SW480 (cell line): ENCODE data around the gene VSX1.

Source experiments
- DNase-seq: peaks from one replicate; pipeline ENCODE4 v3.0.0-alpha.2; 2016; ENCODE audit warnings: low spot score

The VSX1 gene

DNA sequence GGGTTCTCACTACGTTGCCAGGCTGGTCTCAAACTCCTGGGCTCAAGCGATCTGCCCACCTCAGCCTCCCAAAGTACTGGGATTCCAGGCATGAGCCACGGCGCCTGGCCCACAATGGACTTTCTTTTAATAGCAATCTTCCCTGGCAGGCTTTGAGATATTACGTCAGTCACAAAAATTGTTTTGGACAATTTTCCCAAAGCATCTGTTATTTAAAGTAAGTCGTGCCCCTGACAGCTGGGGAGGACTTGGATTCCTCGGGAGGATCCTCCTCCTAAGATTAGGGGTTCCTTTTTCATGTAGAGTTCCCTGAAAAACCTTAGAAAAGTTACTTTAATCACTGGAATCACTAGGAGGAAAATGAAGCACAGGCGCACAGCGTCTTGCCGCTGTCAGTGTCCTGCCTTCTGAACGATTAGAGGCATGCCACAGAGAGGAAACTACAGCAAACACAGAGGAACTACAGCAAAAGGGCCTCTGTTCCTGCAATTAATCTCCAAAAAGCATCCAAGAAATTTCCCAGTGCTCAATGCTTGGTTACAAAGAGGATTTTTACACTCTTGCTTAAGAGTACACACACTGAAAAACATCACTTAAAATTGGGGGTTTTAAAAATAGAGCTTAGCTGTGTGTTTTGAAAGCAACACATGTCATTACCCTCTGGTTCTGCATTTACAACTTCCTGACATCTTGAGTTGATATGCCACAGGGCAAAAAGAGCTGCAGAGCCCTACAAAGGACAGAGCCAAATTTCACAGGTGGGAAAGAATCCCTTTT is 28.5 kb downstream of the VSX1 start:
- DNase-seq = no peak

DNA sequence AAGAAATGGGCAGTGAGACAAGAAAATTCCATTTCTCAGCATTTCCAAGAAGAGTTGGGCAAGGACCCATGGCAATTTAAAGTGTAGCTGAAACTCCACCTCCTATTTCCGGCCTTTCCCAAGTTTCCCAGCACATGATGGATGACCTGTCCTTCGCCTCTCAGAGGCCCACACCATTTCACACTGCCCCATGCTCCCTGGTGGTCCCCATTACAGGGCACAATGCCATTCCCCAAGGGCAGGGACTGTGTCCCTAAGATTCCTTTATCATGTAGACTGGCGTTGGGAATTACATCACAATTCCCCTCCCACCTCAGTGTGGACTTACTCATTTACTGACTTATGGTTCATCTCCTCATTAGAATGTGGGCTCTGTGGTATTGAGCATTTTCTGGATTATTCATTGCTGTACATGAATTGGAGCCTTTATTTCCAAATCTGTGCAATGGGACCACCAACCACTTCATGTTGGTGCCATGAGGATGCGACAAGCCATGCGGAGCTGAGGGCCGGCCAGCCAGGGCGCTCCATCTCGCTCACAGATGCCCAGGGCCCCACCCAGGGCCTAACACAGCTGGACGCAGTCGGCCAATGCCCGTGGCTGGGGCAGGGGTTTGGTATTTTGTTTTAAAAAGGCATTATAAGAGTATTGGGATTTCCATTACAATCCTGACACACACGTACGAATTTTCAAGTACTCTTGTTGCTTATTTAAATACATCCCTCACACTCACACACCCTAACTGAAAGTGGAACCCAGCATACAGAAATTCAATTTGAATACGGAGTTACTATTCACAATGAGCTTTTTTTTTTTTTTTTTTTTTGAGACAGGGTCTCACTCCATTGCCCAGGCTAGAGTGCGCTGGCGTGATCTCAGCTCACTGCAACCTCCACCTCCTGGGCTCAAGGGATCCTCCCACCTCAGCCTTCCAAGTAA is 29.4 kb downstream of the VSX1 start:
- DNase-seq = no peak

DNA sequence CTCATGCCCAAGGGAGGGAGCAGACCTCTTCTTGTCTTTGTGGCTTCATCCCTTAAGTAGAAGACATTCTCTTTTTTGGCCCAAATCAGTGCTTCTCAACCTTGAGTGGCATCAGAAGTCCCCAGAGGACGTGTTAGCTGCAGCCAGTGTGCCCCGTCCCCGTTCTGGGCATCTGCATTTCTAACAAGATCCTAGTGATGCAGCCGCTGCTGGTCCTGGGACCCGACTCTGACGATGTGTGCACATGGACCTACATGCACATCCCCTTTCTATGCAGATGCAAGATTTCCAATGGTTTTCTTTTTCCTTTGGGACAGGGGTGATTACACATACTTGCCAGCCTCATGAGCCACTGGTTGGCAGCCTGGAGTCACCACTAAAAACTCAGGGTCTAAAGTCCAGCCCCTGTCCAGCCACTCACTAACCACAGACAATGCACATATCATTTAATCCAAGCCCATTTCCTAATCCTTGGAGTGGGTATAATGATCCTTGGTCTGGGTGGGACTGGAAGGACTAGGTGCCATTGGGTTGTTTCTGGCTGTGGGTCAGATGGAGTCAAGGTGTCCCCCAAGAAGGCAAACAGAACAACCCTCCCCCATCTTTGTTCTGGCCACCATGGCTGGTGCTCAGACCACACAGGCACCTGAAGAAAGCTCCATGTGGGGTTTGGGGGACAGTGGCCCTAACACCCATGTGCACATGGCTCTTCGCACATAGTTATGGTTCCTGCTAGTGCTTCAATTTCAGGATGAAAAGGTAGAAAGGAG is 30.4 kb downstream of the VSX1 start:
- DNase-seq = no peak

DNA sequence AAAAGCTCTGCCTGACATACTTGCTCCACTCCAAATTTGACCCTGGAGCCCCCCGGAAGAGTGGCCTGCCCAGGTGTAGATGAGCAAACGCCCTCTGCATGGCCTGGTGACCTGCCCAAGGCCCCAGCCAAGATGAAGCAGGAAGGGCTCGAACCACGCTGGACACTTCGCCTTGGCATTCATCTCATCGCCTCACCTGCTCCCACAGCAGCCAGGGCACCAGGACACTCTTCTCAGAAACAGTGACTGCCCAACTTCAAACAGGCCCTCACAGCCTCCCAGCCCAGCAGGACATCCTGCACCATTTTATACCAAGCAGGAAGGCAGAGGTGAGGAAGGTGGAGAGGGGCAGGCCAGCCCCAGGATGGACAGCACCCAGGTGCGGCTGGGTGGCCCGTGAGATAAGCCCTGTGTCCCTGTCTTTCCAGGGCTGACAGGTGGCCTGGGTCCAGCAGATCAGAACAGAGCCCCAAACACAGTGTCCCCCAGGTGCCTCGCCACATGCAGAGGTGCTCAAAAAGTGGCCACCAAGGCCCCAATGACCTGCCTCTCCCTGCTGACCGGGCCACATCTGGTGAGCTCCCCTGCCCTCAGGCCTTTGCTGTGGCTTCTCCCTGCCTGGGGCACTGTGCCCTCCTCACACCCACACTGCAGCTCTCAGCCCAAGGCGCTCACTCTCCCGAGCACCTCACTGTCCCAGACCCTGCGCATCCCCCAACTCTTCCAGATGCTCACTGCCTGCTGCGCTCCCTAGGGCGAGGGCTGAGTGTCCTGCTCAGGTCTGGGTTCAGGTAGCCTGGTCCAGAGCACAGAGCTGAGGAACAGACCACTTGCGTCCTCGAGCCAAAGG is 31.2 kb downstream of the VSX1 start:
- no peak for DNase-seq

DNA sequence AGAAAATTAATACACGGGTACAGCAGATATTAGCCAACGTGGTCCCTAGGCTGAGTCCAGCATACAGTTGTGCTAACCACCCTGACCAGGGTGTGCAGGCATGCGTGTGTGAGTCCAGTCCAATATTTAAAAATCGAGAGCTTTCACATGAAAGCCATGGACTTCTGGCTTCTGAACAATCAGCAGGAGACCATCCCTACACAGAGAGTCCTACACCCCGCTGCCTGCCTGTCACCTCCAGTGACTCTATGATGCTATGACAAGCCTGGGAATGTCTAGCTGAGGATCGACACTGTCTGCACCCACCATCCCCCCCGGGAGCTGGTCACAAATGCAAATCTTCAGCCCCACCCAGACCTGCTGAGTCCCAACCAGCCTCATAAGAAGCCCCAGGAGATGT is 31.9 kb downstream of the VSX1 start:
- DNase-seq = no peak

DNA sequence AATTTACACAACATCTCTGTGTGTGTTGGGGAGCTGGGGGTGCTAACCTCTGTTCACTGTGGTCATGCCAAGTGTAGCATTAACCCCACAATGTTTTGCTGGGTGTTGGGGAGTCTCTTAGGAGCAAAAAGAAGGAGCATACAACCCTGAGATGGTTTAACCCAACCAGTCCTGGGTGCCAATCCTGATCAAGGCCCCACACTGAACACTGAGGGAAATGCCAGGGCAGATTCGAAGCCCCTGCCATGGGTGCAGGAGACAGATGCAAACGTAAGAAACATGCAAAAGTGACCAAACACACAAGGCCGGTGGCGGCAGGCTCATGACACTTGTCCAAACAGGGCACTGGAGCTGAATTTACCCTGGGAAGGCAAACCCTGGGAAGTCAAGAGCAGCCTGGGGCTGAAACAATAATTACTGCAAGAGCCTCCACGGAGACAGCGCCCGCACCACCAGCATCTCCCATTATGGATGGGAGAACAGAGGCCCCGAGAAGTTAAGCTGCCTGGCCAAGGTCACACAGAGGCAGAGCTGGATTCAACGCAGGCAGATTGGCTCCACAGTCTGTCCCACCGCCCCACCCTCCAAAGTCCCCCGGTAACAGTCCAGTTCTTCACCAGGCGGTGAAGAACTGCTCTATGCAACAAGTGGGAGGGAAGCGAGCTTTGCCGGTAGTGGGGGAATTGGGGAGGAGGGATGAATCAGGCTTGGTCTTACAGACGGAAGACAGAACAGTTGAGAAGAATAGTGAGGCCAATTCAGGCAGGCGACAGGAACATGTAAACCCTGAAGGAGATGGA is 32.5 kb downstream of the VSX1 start:
- DNase-seq = no peak

DNA sequence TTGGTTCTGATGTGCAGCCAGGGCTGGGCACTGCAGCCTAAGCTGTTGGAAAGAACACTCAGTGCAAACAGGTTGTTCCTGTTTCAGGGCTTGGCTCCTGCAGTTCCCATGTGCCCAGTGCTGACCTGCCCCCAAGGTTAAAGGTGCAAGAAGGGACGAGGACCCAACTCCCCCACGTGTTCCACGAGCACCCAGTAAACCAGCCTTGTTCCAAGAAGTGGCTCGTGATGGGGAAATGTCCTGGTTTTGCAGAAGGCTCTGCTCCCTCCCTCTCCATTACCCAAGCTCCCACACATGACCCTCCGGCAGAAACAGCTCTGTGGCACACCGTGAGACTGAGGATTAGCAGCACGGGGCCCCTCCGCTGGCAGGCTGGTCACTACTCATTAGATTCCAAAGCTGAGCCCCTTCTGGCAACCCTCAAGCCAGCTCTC is 33.4 kb downstream of the VSX1 start:
- no peak for DNase-seq

DNA sequence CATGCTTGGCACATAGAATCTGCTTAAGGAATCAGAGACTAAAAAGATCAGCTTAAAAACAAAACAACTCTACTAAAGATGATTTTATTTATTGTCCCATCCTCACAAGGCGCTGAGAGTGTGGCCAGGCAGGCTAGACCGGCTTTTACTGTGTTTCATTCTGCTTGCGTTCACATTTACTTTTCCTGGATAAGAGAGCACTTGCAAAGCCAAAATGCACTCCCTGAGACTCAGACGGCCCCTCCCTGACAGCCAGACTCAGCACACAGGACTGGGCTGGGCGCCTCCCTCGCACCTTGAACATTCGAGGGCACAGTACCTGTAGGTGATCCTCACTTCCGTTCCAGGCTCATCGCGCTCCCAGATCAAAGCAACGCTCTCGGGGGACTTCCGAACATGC is 34.2 kb downstream of the VSX1 start:
- DNase-seq = no peak

DNA sequence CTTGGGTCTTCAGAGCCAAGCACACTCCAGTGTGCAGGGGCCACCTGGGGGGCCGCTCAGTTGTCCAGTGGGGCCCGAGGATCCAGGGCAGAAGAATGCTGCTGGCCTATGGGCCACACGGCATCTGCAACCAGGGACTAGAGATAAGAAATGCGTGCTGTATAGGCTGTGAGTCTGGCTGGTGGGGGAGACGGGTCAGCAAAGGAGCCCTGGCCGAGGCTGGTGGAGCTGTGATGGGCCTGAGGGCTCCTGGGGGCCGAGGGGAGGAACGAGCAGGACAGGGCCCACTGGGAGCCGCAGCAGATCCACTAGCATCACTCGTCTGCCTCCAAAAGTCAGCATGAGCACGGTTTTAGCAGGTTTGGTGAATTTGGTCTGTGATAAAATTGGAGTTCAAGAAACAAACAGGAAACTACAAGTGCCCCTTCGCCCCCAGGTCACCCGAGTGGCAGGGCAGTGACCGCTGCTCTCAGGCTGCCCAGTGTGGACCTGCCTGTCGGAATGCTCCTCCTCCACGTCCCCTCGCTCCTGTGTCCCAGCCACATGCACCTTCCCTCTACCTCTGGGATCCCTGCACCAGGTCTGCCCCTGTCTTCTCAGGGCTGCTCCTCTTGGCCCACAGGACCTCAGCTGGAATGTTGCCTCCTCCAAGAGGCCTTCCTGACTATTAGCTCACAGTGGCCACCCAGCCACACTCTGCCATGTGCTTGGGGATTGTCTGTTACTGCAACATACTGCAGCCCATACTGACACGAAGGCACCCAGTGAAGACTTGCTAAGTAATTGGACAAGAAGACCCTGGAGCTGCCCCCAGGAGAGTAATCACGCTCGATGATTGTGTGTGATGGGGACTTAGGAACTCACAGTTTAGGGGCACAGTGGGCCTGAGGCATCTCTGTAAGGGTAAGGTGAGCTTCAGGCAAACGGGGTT is 34.9 kb downstream of the VSX1 start:
- DNase-seq = no peak

DNA sequence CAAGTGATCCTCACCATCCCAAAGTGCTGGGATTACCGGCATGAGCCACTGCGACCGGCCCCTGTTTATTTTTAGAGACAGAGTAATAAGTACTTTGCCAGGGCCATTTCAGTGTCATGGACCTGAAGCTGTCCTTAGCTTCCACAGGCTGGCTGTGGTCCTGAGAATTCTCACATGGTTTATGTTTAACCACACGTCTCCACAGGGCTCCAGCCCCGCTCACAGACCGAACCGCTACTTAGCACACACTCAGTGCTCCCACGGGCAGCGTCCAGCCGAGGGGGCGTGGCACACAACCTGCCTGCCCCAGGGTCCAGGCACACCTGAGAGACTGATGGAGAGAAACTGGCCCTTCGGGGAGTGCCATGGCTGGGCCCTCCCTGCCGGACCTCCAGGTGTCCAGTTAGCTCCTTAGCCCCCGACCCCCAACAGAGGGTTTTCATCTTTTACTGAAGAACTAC is 35.7 kb downstream of the VSX1 start:
- DNase-seq = no peak

DNA sequence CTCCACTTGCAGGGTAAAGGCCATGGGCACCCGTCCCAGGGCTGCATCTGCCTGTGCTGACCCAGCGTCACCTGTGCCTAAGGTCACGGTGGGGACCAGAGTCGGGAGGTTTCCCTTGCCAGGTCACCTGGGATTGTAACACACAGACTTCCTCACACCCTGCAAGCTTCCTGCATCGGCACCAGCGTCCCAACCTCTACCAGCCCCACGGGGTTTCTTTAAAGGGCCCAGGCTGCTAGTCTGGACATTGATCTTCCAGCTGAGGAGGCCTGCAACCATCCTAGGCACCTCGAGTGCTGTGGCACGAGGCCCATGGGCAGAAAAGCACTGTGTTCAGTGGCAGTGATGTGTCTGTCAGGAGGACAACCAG is 36.6 kb downstream of the VSX1 start:
- no peak for DNase-seq

DNA sequence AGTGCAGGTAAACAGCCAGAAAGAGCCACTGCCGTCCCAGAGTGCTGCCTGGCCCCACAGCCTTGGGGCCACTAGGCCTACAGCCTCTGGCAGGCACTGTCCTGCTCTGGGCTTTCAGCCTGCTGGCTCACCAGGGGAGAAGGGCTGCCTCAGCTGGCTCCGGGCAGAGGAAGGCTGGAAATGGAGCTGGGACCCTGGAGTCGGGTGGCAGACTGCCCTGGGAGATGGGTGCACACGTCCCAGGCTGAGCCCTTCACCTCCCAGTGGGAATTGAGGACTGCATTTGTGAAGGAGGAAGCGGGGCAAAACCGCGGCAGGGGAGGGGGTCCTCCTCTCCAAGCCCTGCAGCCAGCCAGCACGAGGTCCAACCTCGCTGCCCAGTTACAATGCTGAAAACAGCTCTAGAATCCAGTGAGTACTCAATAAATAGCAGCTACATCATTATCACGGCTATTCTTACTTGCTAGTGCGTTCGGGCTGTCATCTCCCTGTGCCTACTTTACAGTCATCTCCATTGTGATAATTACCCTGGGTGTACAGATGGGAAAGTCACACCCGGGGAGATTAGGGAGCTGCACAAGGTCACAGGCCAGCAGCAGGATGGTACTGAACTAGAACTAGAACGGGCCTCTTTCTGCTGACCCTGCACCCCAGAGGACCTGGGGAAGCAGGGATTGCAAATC is 37.1 kb downstream of the VSX1 start:
- no peak for DNase-seq

DNA sequence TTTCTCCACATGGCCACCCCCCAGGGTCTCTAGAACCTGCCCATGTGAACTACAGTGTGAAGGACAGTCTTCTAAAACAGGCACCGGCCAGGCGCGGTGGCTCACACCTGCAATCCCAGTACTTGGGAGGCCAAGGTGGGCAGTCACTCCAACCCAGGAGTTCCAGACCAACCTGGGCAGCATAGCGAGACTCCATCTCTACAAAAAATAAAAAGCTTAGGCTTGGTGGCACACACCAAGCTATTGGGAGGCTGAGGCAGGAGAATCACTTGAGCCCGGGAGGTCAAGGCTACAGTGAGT is 37.7 kb downstream of the VSX1 start:
- DNase-seq = no peak

DNA sequence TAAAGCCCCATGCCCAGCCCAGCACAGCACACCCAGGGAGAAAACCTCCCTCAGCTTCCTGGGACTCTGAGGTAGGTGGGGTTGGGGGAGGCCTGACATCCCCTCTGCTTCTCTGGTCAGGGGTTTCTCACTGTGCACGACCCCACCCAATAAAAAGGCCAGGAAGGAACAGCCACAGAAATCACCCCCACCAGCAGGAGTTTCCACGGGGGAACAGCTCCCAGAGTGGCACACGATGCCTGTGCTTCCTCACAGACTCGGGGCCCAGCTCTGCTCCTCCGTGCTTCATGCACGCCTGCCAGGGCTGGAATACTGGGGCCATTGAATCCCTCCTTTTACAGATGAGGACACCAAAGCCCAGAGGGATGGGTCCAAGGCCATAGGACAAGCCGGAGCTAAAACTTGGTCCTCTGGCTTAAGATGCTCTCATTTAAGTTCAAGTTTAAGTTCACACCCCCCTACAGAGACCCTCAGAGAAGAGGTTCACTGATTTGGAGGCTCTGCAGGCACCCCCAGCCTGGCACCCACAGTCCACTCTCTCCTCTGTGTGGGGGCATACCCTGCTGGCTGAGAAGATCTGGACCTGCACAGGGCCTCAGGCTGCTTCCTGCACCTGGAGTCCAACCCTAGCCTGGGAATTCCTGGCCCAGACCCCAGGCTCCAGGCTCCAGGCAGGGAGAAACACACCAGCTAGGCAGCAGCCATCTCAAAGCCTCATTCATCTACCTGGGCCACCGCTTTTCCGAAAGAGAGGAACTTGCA is 38.3 kb downstream of the VSX1 start:
- no peak for DNase-seq

DNA sequence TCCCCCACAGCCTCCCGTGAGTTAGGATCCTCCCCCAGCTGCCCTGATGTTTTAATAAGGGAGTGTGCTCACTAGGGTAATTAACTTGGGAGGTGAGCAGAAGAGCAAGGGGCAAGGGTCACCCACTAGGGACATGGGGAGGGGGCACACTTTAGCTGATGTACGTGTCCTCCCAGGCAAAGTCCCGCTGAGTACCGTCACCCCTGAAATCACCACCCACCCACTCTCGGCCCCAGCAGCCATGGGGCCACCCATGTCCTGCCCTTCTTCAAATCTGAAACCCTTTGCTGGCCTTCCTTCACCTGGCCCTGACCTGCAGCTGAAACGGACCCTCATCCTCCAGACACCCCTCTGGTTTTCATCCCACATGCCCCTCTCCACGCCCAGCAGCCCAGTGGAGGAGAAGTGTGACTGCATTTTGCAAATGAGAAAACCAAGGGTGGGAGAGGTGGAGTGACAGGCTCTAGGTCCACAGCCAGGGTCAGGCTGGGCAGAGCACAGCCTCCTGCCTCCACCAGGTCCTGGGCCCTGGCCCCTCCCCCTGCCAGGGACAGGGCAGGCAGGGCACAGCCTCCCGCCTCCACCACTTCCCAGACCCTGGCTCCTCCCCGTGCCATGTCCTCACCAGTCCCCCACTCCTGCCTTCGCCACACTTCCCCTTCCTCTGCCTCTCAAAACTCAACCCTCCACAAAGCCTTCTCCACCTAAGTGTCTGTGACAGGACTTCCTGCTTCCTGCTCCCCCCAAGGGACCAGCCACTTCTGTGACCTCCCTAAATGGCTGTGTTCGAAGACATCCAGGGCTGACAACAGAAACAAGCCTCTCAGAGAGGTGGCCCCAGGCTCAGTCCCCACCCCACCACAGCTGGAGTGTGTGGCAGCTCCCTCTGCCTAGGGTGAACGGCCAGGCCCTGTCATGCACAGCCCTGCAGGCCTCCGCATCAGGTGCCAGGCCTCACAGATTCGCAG is 39.1 kb downstream of the VSX1 start:
- DNase-seq = no peak

DNA sequence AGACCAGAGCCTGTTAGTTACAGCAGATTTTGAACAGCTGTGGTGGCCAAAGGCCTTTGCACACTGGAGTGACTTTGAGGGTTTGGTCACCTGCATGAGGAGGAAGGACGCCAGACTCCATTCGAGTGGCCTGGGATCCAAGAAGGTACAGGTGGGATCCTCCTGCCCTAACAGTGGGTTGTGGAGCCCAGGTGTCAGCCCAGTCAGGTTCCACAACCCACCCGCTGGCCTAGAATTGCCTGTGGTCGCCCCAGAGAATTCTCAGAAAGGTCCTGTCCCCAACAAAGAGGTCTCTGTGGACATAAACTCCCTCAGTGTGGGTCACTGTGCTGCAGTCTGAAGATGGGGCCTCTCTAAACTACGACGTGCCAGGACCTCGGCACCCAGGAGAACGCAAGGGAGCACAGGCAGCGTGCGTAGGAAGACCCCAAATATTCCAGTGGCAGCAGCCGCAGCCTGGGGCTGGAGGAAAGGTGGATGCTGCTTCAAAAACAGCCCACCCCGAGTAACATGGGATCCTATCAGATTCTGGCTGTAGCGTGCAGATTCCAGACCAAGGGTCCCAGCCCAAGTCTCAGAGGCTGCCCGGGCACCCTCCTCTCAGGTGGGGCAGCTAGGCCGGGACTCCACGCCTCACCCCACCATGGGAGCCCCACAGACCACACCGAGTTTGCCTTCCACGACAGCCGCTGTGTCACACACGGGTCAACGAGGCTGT is 40.0 kb downstream of the VSX1 start:
- DNase-seq = no peak

DNA sequence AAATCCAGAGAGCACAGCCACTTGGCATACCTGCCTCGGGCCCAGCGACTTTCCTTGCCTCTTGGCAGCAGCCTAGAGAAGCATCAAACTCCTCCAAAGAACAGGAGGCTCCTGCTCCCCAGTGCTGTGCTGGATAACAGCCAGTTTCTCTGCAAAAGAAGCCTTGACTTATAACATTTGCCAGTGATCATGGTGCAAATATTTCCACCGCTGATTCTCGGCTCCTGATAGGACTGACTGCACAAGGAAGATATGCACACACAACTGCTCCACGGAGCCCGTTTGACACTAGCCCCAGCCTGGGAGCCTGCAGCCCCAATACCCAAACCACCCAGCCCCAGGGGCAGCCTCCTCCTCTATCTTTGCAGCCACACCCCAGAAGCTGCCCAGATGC is 41.5 kb downstream of the VSX1 start:
- no peak for DNase-seq
